Lung (tissue), 12 donors: Measurements from ENCODE around the gene RXFP1. TPM values are rescaled to one million over a fixed set of nuclear protein-coding genes. Genes with fewer than 3 reads are reported as not detected.

Experiments used
- ATAC-seq: fragments of 200-7000 bp; cut with Tn5 transposase; one replicate; pipeline ENCODE4 v1.9.1; 2020; ENCODE audit warnings: moderate number of reproducible peaks; ENCODE audit not compliant: insufficient read depth, low FRiP score
- DNase-seq, 3 donors: peaks; one replicate each; pipeline ENCODE4 v3.0.0-alpha.2; 2013 to 2017
- H3K27ac ChIP-seq, 2 donors: one replicate each; pipeline ENCODE4 v1.5.1; 2013; ENCODE audit warnings: mild to moderate bottlenecking in 2 of 2, moderate library complexity in 2 of 2, control low read depth in 1 of 2, inconsistent platforms in 1 of 2, low read depth in 1 of 2, low read length in 1 of 2
- H3K27me3 ChIP-seq, 3 donors: one replicate each; pipeline ENCODE4 v1.5.1; 2013; ENCODE audit warnings: low read length in 2 of 3; ENCODE audit not compliant: control insufficient read depth in 3 of 3, insufficient read depth in 3 of 3
- H3K36me3 ChIP-seq, 4 donors: one replicate each; pipeline ENCODE4 v1.5.1; 2013; ENCODE audit warnings: low read length in 4 of 4, mild to moderate bottlenecking in 1 of 4, moderate library complexity in 1 of 4; ENCODE audit not compliant: control insufficient read depth in 4 of 4, insufficient read depth in 4 of 4
- H3K4me1 ChIP-seq, 5 donors: one replicate each; pipeline ENCODE4 v1.5.1; 2013; ENCODE audit warnings: low read length in 5 of 5, mild to moderate bottlenecking in 2 of 5, moderate library complexity in 1 of 5; ENCODE audit not compliant: control insufficient read depth in 5 of 5, insufficient read depth in 5 of 5
- H3K4me3 ChIP-seq: one replicate; pipeline ENCODE4 v1.5.1; 2013; ENCODE audit warnings: mild to moderate bottlenecking, control low read depth, moderate library complexity
- H3K9ac ChIP-seq, 2 donors: one replicate each; pipeline ENCODE4 v1.5.1; 2013; ENCODE audit warnings: low read length in 2 of 2, control low read depth in 1 of 2; ENCODE audit not compliant: insufficient read depth in 1 of 2
- H3K9me3 ChIP-seq, 4 donors: one replicate each; pipeline ENCODE4 v1.5.1; 2013; ENCODE audit warnings: low read length in 3 of 4, mild to moderate bottlenecking in 1 of 4, moderate library complexity in 1 of 4; ENCODE audit not compliant: control insufficient read depth in 4 of 4, insufficient read depth in 3 of 4
- CTCF ChIP-seq: IDR thresholded peaks from 2 replicates; pipeline ENCODE4 v1.5.1; 2012; ENCODE audit warnings: mild to moderate bottlenecking; ENCODE audit errors: control extremely low read depth, extremely low read depth
- WGBS, 2 donors: extraction: QIAGEN DNeasy Blood & Tissue Kit; methylation state at CpG; one replicate each; pipeline ENCODE4 v1.1.7; 2013; 5-methylcytosine and 5-hydroxymethylcytosine counted together
- polyA plus RNA-seq, 2 donors: library from polyadenylated mRNA; stranded (reverse); fragments of 200-250 nt; gene quantifications; one replicate each; pipeline ENCODE4 v1.2.1, GENCODE V29; 2013
- total RNA-seq, 2 donors: library from RNA; depleted of rRNA in 1 of 2; stranded (reverse); fragments of >200 nt in 1 of 2; gene quantifications; one replicate each; pipeline ENCODE4 v1.2.1, GENCODE V29; 2014 to 2021
- donor health status: control.
- donor health status: control.
- donor health status: Bipolar disorder and iron deficiency.
- donor health status: healthy.
- donor health status: DM: yes; HTN: yes; CAD: no.

Gene RXFP1
- total and polyA plus RNA-seq, 4 donors: 1.5 to 10.7 (median 2.6) TPM

DNA sequence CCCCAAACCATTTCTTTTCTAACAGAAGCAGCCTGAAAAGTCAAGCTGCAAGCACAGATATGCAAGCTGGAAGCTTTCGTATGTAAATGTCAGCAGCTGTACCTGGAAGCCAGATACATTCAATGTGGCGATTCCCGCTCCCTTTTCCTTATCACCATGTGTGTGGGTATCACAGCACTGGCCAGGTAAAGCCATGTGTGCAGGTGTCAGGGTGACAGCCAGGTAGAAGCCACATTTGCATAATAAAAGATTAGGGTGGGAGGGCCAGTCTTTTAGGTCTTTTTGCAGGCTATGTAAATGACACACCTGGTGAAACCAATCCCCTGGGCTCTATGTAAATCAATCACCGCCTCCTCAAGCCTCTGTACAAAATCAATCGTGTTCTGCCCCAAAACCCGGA is 50.1 kb downstream of the RXFP1 start:
- Histone ChIP-seq H3K9me3 (peaks cover 0 to 4% (median 0%) of the 10 kb centered on the region in 4 donors), H3K27ac (no peak overlapping the region), H3K4me1 (no peaks in the 10 kb centered on the region), H3K4me3 (no peak overlapping the region), H3K9ac (no peak overlapping the region), H3K36me3 (no peaks in the 10 kb centered on the region), H3K27me3 (no peaks in the 10 kb centered on the region)
- no peak for TF ChIP-seq CTCF
- DNase-seq: no peak
- 91 to 94% methylated on average over 6 of the region's 6 CpGs for WGBS, 2 donors
- ATAC-seq: no peak

DNA sequence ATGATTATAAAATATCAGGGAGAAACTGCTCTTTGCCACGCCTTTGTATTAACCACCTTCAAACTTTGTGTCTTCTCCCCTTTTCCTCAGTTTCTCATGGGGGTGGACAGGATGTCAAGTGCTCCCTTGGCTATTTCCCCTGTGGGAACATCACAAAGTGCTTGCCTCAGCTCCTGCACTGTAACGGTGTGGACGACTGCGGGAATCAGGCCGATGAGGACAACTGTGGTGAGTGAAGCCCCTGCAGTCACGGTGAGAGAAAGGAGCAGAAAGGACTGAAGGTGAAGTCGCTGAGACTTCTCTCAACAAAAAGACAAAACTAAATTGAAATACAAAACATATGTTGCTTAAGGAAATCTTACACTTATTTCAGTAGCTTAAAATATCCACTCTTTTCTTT is 50.9 kb downstream of the RXFP1 start:
- DNase-seq: no peak

DNA sequence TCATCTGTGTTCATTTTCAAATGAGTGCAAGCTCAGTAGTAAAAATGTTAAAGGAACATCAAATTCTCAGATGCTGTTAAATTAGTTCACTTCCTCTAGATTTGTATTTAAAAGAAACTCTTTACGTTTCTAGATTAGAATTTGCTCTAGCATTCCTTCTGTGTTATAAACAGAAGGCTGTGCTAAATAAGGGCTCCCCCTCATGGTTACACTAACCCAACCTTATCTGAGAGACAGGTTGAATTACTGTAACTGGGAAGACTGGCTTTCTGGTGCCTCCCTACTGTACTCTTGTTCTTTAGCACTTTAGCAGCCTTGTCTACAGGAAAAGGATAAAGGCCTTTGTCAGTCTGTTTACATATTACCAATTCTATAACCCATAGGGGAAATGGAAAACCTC is 56.8 kb downstream of the RXFP1 start:
- ATAC-seq (no peak), DNase-seq (peak in 1 of 3 donors; percentile 4)
- WGBS, 2 donors: 18 to 33% methylated on average over 1 of the region's 1 CpG

More for the DNA sequence above, 50.9 kb downstream of the RXFP1 start:
- H3K4me3 ChIP-seq: no peak overlapping the region
- 91 to 97% methylated on average over 7 of the region's 7 CpGs for WGBS, 2 donors
- H3K27ac ChIP-seq: no peak overlapping the region
- no peaks in the 10 kb centered on the region for H3K36me3 ChIP-seq
- H3K4me1 ChIP-seq: no peaks in the 10 kb centered on the region
- H3K9ac ChIP-seq: no peak overlapping the region
- ATAC-seq: no peak
- no peak for TF ChIP-seq CTCF
- H3K9me3 ChIP-seq: no peaks in the 10 kb centered on the region
- H3K27me3 ChIP-seq: no peaks in the 10 kb centered on the region

More for the DNA sequence above, 56.8 kb downstream of the RXFP1 start:
- H3K36me3 ChIP-seq: no peaks in the 10 kb centered on the region
- no peaks in the 10 kb centered on the region for H3K27me3 ChIP-seq
- H3K27ac ChIP-seq: no peak overlapping the region
- H3K9ac ChIP-seq: no peak overlapping the region
- TF ChIP-seq CTCF: peak; percentile 12
- H3K4me1 ChIP-seq: no peaks in the 10 kb centered on the region
- no peak overlapping the region for H3K4me3 ChIP-seq
- peaks cover 0 to 4% (median under 1%) of the 10 kb centered on the region in 4 donors for H3K9me3 ChIP-seq
